ENCODE results near the gene WIPF2.

The WIPF2 gene

GRCh38 chr17:40253565-40253964, 34.5 kb downstream of the WIPF2 start:
- no peak for TF ChIP-seq CTCF (IDR thresholded peaks at IDR 0.05; ENCODE audit: low read length, missing control alignments)
- no peak for DNase-seq (ENCODE audit: low read depth)
- H3K4me3 ChIP-seq (replicated peaks; ENCODE audit: low read depth, low read length), result no peak overlapping the region

- TF ChIP-seq CTCF (IDR thresholded peaks at IDR 0.05; ENCODE audit: low read length, missing control alignments), result no peak
- no peak for DNase-seq (ENCODE audit: low read depth)
- H3K4me3 ChIP-seq (replicated peaks; ENCODE audit: low read depth, low read length), result no peak overlapping the region
Observed at GRCh38 chr17:40259505-40259904, 40.4 kb downstream of the WIPF2 start.

GRCh38 chr17:40260528-40260927, 41.4 kb downstream of the WIPF2 start:
- no peak overlapping the region for H3K4me3 ChIP-seq (replicated peaks; ENCODE audit: low read depth, low read length)
- DNase-seq (ENCODE audit: low read depth), result peak; percentile 20
- TF ChIP-seq CTCF (IDR thresholded peaks at IDR 0.05; ENCODE audit: low read length, missing control alignments), result no peak

- H3K4me3 ChIP-seq (replicated peaks; ENCODE audit: low read depth, low read length), result no peak overlapping the region
- TF ChIP-seq CTCF (IDR thresholded peaks at IDR 0.05; ENCODE audit: low read length, missing control alignments), result no peak
- no peak for DNase-seq (ENCODE audit: low read depth)
Observed at GRCh38 chr17:40264458-40265185, 45.5 kb downstream of the WIPF2 start.

GRCh38 chr17:40265337-40265736, 46.2 kb downstream of the WIPF2 start:
- no peak for DNase-seq (ENCODE audit: low read depth)
- TF ChIP-seq CTCF (IDR thresholded peaks at IDR 0.05; ENCODE audit: low read length, missing control alignments), result no peak
- H3K4me3 ChIP-seq (replicated peaks; ENCODE audit: low read depth, low read length), result no peak overlapping the region

GRCh38 chr17:40266882-40267281, 47.8 kb downstream of the WIPF2 start:
- H3K4me3 ChIP-seq (replicated peaks; ENCODE audit: low read depth, low read length), result no peak overlapping the region
- no peak for DNase-seq (ENCODE audit: low read depth)
- no peak for TF ChIP-seq CTCF (IDR thresholded peaks at IDR 0.05; ENCODE audit: low read length, missing control alignments)

- DNase-seq (ENCODE audit: low read depth), result peak; percentile 16
Observed at GRCh38 chr17:40268141-40268712, 49.1 kb downstream of the WIPF2 start.

More at GRCh38 chr17:40268141-40268712, 49.1 kb downstream of the WIPF2 start:
- no peak overlapping the region for H3K4me3 ChIP-seq (replicated peaks; ENCODE audit: low read depth, low read length)
- TF ChIP-seq CTCF (IDR thresholded peaks at IDR 0.05; ENCODE audit: low read length, missing control alignments), result no peak
